B cell (primary cell): ENCODE data around the gene CFAP54. TPM values are rescaled to one million over a fixed set of nuclear protein-coding genes. Genes with fewer than 3 reads are reported as not detected.

Experiments
- ATAC-seq: fragments of 200-7000 bp; cut with Tn5 transposase; one replicate; pipeline ENCODE4 v1.10.0; 2021; ENCODE audit warnings: low read depth, mild to moderate bottlenecking, moderate number of reproducible peaks, moderate library complexity
- CTCF ChIA-PET: fragments of 350-600 bp; sonication (Branson Sonifier 250); formaldehyde crosslinking; loops from one replicate; lab custom pipeline; 2021; ENCODE audit warnings: antibody characterized with exemption, inconsistent platforms; lab: Charles Lee
- POLR2A ChIA-PET: fragments of 350-600 bp; sonication (Branson Sonifier 250); formaldehyde crosslinking; loops from one replicate; lab custom pipeline; 2021; ENCODE audit warnings: antibody characterized with exemption; lab: Charles Lee
- DNase-seq: peaks from one replicate; pipeline ENCODE4 v3.0.0; 2013
- H2AFZ ChIP-seq: 2 replicates; pipeline ENCODE4 v1.6.1; 2012; ENCODE audit warnings: mild to moderate bottlenecking, low read depth, low read length; ENCODE audit not compliant: insufficient read depth, poor library complexity, severe bottlenecking
- H3K27ac ChIP-seq, 2 donors: 1 replicate in 1 of 2; 2 replicates in 1 of 2; pipeline ENCODE4 v1.5.1; 2012 to 2013; ENCODE audit warnings: low read length in 2 of 2, mild to moderate bottlenecking in 2 of 2, moderate library complexity in 1 of 2
- H3K27me3 ChIP-seq, 4 experiments: fragments of 200-600 bp in 1 of 4; sonication (generic) in 1 of 4; replicated peaks in 1 of 4; 1 replicate in 2 of 4; 2 replicates in 2 of 4; pipeline versions ENCODE4 v1.6.1 to v1.7.0; 2013 to 2016; ENCODE audit warnings: low read length in 3 of 4, mild to moderate bottlenecking in 2 of 4, mixed read lengths in 1 of 4, moderate library complexity in 1 of 4; ENCODE audit not compliant: insufficient read depth in 4 of 4, control insufficient read depth in 3 of 4; ENCODE audit errors: control extremely low read depth in 1 of 4
- H3K36me3 ChIP-seq, 2 experiments: replicated peaks in 1 of 2; 1 replicate in 1 of 2; 2 replicates in 1 of 2; pipeline versions ENCODE4 v1.6.1 to v1.7.1; 2013; ENCODE audit warnings: low read length in 1 of 2; ENCODE audit not compliant: insufficient read depth in 2 of 2, control insufficient read depth in 1 of 2; ENCODE audit errors: control extremely low read depth in 1 of 2, extremely low read depth in 1 of 2
- H3K4me1 ChIP-seq, 2 donors: fragments of 200-600 bp in 1 of 2; sonication (generic) in 1 of 2; 1 replicate in 1 of 2; 2 replicates in 1 of 2; pipeline versions ENCODE4 v1.5.1 to v1.6.1; 2013 to 2017; ENCODE audit warnings: low read length in 2 of 2; ENCODE audit not compliant: control insufficient read depth in 2 of 2, insufficient read depth in 2 of 2
- H3K4me2 ChIP-seq: replicated peaks from 2 replicates; pipeline ENCODE3; 2012; ENCODE audit warnings: mild to moderate bottlenecking, low read depth, low read length; ENCODE audit not compliant: poor library complexity, severe bottlenecking
- H3K4me3 ChIP-seq, 5 experiments: fragments of 200-600 bp in 1 of 5; sonication (generic) in 1 of 5; 1 replicate in 3 of 5; 2 replicates in 2 of 5; pipeline versions ENCODE4 v1.5.1 to v1.7.0; 2011 to 2016; ENCODE audit warnings: low read length in 4 of 5, mild to moderate bottlenecking in 4 of 5, low read depth in 2 of 5, control low read depth in 1 of 5, moderate library complexity in 1 of 5; ENCODE audit not compliant: insufficient read depth in 1 of 5; ENCODE audit errors: control extremely low read depth in 1 of 5, extremely low read depth in 1 of 5
- H3K79me2 ChIP-seq: fragments of 200-600 bp; sonication (generic); one replicate; pipeline ENCODE4 v1.6.0; 2016; ENCODE audit warnings: low read length; ENCODE audit not compliant: control insufficient read depth, insufficient read depth
- H3K9ac ChIP-seq: fragments of 200-600 bp; sonication (generic); 2 replicates; pipeline ENCODE4 v1.6.1; 2017; ENCODE audit warnings: mild to moderate bottlenecking, low read length, moderate library complexity
- H3K9me3 ChIP-seq, 3 donors: one replicate each; pipeline versions ENCODE4 v1.6.1 to v1.7.1; 2013; ENCODE audit warnings: low read length in 2 of 3; ENCODE audit not compliant: control insufficient read depth in 2 of 3, insufficient read depth in 1 of 3; ENCODE audit errors: control extremely low read depth in 1 of 3
- H4K20me1 ChIP-seq: 2 replicates; pipeline ENCODE4 v1.6.0; 2012; ENCODE audit warnings: mild to moderate bottlenecking, low read length; ENCODE audit not compliant: insufficient read depth, control insufficient read depth, poor library complexity, severe bottlenecking
- H3K27ac Mint-ChIP-seq: one replicate; pipeline ENCODE4 v1.8.0; 2021; ENCODE audit warnings: mixed read lengths
- H3K27me3 Mint-ChIP-seq: one replicate; pipeline ENCODE4 v1.8.0; 2021; ENCODE audit warnings: mixed read lengths
- H3K4me1 Mint-ChIP-seq: one replicate; pipeline ENCODE4 v1.8.0; 2021; ENCODE audit warnings: mixed read lengths
- H3K4me3 Mint-ChIP-seq: one replicate; pipeline ENCODE4 v1.8.0; 2021; ENCODE audit warnings: mixed read lengths
- H3K9me3 Mint-ChIP-seq: one replicate; pipeline ENCODE4 v1.8.0; 2022; ENCODE audit warnings: mixed read lengths; ENCODE audit not compliant: insufficient read depth
- CTCF ChIP-seq: fragments of 200-600 bp; IDR thresholded peaks from one replicate; pipeline ENCODE4 v1.8.0; 2022; ENCODE audit warnings: antibody characterized with exemption, mild to moderate bottlenecking
- EZH2 ChIP-seq: IDR thresholded peaks from 2 replicates; pipeline ENCODE4 v1.6.1; 2012; ENCODE audit warnings: borderline replicate concordance, low read depth, mild to moderate bottlenecking, moderate library complexity, low read length; ENCODE audit not compliant: insufficient read depth, poor library complexity, severe bottlenecking
- WGBS: methylation state at CpG from one replicate; pipeline ENCODE4 v1.1.5; 2013; ENCODE audit warnings: missing lambda C conversion rate; ENCODE audit not compliant: insufficient coverage; 5-methylcytosine and 5-hydroxymethylcytosine counted together
- intact Hi-C: fragments of 100-400 bp; cut with micrococcal nuclease; formaldehyde crosslinking; loops from one replicate; pipeline ENCODE4 v1.10.0; 2022
- polyA plus RNA-seq: library from polyadenylated mRNA; depleted of rRNA; stranded (reverse); fragments of >200 nt; gene quantifications from 2 replicates; pipeline ENCODE4 v1.2.3, GENCODE V29; 2012
- total RNA-seq, 2 donors: library from RNA; stranded (reverse); fragments of 120-200 nt in 1 of 2; gene quantifications; 1 replicate in 1 of 2; 2 replicates in 1 of 2; pipeline versions ENCODE4 v1.2.3 to v1.2.4, GENCODE V29; 2013 to 2022

Gene CFAP54
- total and polyA plus RNA-seq, 2 donors (not counting 1 experiment from before 2014, with no cell fraction given) = 0.12 to 0.76 TPM

- H3K27me3 Mint-ChIP-seq = peaks cover 8% of the 10 kb centered on the region
- intact Hi-C loops = no loop called here
- no peak overlapping the region for H3K4me2 ChIP-seq
- H3K4me1 ChIP-seq = no peaks in the 10 kb centered on the region
- DNase-seq = no peak
- H3K4me3 Mint-ChIP-seq = no peak overlapping the region
- H3K27ac Mint-ChIP-seq = no peak overlapping the region
- POLR2A ChIA-PET = no interaction called here
- no peak for TF ChIP-seq CTCF
- no peak for TF ChIP-seq EZH2
- no peak for ATAC-seq
- H3K4me3 ChIP-seq = no peak overlapping the region
- H3K27me3 ChIP-seq = no peaks in the 10 kb centered on the region
- H4K20me1 ChIP-seq = no peaks in the 10 kb centered on the region
- no peaks in the 10 kb centered on the region for H3K79me2 ChIP-seq
- CTCF ChIA-PET = interaction anchor here (0.9 kb wide), 1 partner anchor 15 kb away, joined by 3 read pairs; no protein-coding TSS in a partner anchor
- WGBS = 96% methylated on average over 4 of the region's 9 CpGs
- H3K9ac ChIP-seq = no peak overlapping the region
- H3K36me3 ChIP-seq = no peaks in the 10 kb centered on the region
- no peaks in the 10 kb centered on the region for H3K9me3 ChIP-seq
- H3K27ac ChIP-seq = no peak overlapping the region
- no peaks in the 10 kb centered on the region for H3K9me3 Mint-ChIP-seq
- no peaks in the 10 kb centered on the region for H3K4me1 Mint-ChIP-seq
- H2AFZ ChIP-seq = no peak overlapping the region
Observed at GRCh38 chr12:96774496-96775256, 285.3 kb downstream of the CFAP54 start.

- intact Hi-C loops = no loop called here
- 71% methylated on average over 1 of the region's 2 CpGs for WGBS
- H3K9ac ChIP-seq = no peak overlapping the region
- H4K20me1 ChIP-seq = no peaks in the 10 kb centered on the region
- Mint-ChIP-seq H3K4me3 (no peak overlapping the region), H3K27ac (no peak overlapping the region), H3K4me1 (no peaks in the 10 kb centered on the region), H3K27me3 (peaks cover 8% of the 10 kb centered on the region), H3K9me3 (no peaks in the 10 kb centered on the region)
- no peak overlapping the region for H3K4me2 ChIP-seq
- no peak for ATAC-seq
- no peak overlapping the region for H3K27ac ChIP-seq
- POLR2A ChIA-PET = no interaction called here
- no peaks in the 10 kb centered on the region for H3K79me2 ChIP-seq
- H3K9me3 ChIP-seq = no peaks in the 10 kb centered on the region
- H3K27me3 ChIP-seq = no peaks in the 10 kb centered on the region
- TF ChIP-seq EZH2 = no peak
- no peak for TF ChIP-seq CTCF
- CTCF ChIA-PET = interaction anchor here (0.7 kb wide), 1 partner anchor 182 kb away, joined by 3 read pairs; no protein-coding TSS in a partner anchor
- H3K4me1 ChIP-seq = no peaks in the 10 kb centered on the region
- no peak overlapping the region for H2AFZ ChIP-seq
- no peak overlapping the region for H3K4me3 ChIP-seq
- DNase-seq = no peak
- H3K36me3 ChIP-seq = no peaks in the 10 kb centered on the region
Observed at GRCh38 chr12:96776908-96777307, 287.5 kb downstream of the CFAP54 start.
